ENCODE measurements around the gene ISG15.

- TF ChIP-seq SP1 (IDR thresholded peaks at IDR 0.05) (no peak), FOXM1 (IDR thresholded peaks at IDR 0.05; ENCODE audit: borderline replicate concordance) (no peak), ZNF384 (IDR thresholded peaks at IDR 0.05) (no peak), FOXK2 (IDR thresholded peaks at IDR 0.05) (no peak), TARDBP (IDR thresholded peaks at IDR 0.05) (no peak), LEF1 (IDR thresholded peaks at IDR 0.05; ENCODE audit: borderline replicate concordance) (no peak), ARNT (IDR thresholded peaks at IDR 0.05) (no peak), PKNOX1 (IDR thresholded peaks at IDR 0.05) (no peak)
These were observed 33.5 kb downstream of the ISG15 start for GRCh38 chr1:1046767-1047166.

Measured in HEK293T (cell line).